ENCODE results near the gene MLN. TPM values are rescaled to one million over a fixed set of nuclear protein-coding genes. Genes with fewer than 3 reads are reported as not detected.

MLN gene
- total and polyA plus RNA-seq, 10 donors = not detected

DNA sequence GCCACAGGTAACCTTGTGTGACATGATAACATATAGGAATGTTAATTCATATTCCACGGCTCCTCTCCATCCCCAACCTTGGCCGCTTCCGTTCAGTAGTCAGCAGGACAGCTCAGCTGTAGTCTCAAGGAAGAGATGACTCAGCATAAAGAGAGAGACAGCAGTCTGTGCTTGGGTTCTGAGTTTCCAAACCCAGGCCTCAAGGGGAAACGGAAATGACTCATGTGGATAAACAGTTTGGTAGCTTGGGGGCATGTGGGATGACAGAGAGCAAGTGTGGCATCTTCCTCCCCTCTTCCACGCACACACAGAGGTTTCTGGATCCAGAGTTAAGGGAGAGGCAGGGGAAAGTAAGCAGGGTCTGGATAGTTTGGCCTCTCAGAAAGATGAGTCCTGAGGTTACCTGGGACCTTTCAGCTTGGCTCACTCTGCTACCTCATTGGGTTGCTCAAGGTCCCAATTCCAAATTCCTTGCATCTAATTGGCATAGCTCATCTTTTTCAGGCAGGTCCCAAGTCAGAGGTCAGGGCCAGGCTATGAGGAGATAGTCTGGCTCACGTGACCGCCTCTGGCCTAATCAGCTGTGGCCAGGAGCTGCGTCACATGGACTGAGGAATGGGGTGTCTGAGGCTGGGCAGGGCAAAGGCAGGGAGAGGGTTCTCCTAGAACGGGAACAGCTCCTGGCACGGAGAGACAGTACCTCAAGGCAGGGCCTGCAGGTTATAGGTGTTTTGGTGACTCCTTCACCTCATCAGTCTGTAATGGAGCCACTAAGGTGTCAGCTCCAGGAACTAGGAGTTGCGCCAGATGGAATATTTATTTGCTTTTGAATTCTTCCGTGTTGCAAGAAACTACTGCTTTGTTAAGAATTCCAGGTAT is 36.5 kb upstream of the MLN start:
- intact Hi-C loops (cut with DNase I; ENCODE audit: low total_unique reads) = no loop called here
- H3K27me3 ChIP-seq (replicated peaks in 1 of 7) = peaks cover 0 to under 1% (median 0%) of the 10 kb centered on the region in 7 donors
- peak overlapping the region; percentile 0 to 78 (median 70) for H3K27ac ChIP-seq
- DNase-seq = no peak
- no peak overlapping the region for H3K4me3 ChIP-seq
- no peaks in the 10 kb centered on the region for H3K36me3 ChIP-seq
- H3K4me1 ChIP-seq = peaks cover 16 to 41% (median 30%) of the 10 kb centered on the region in 6 donors
- H3K9me3 ChIP-seq = peaks cover 0 to 5% (median 0%) of the 10 kb centered on the region in 8 donors
- 35 to 54% (median 43%) methylated on average over 12 of the region's 12 CpGs for WGBS, 5 donors
- TF ChIP-seq POLR2AphosphoS5 (IDR thresholded peaks at IDR 0.05) (peak in 1 of 3 donors; percentile 80), POLR2A (IDR thresholded peaks at IDR 0.05) (no peak)

- no peaks in the 10 kb centered on the region for H3K27me3 ChIP-seq (replicated peaks in 1 of 7)
- 36 to 48% (median 38%) methylated on average over 11 of the region's 11 CpGs for WGBS, 5 donors
- no peaks in the 10 kb centered on the region for H3K36me3 ChIP-seq
- TF ChIP-seq POLR2AphosphoS5 (IDR thresholded peaks at IDR 0.05) (peak in 1 of 3 donors; percentile 27), POLR2A (IDR thresholded peaks at IDR 0.05) (no peak)
- intact Hi-C loops (cut with DNase I; ENCODE audit: low total_unique reads) = no loop called here
- peaks cover 16 to 41% (median 30%) of the 10 kb centered on the region in 6 donors for H3K4me1 ChIP-seq
- no peak for DNase-seq
- H3K9me3 ChIP-seq = peaks cover 0 to 5% (median 0%) of the 10 kb centered on the region in 8 donors
- no peak overlapping the region for H3K4me3 ChIP-seq
- H3K27ac ChIP-seq = peak overlapping the region; percentile 22 to 78 (median 70)
Observed at GRCh38 chr6:33839399-33840047, 35.7 kb upstream of the MLN start.

GRCh38 chr6:33838983-33839382 is 35.2 kb upstream of the MLN start:
- no peak for DNase-seq
- Histone ChIP-seq H3K4me1 (peaks cover 16 to 41% (median 30%) of the 10 kb centered on the region in 6 donors), H3K9me3 (peaks cover 0 to 5% (median 0%) of the 10 kb centered on the region in 8 donors), H3K27ac (peak overlapping the region in 5 of 8 donors; percentile 63 to 78 (median 77)), H3K4me3 (no peak overlapping the region), H3K27me3 (replicated peaks in 1 of 7) (no peaks in the 10 kb centered on the region), H3K36me3 (no peaks in the 10 kb centered on the region)
- 85 to 89% (median 87%) methylated on average over 10 of the region's 10 CpGs for WGBS, 5 donors
- TF ChIP-seq POLR2A (IDR thresholded peaks at IDR 0.05) (no peak), POLR2AphosphoS5 (IDR thresholded peaks at IDR 0.05) (no peak), CTCF (IDR thresholded peaks at IDR 0.05 in 8 of 11, conservative IDR thresholded peaks at IDR 0.05 in 3 of 11) (no peak)
- intact Hi-C loops (cut with DNase I; ENCODE audit: low total_unique reads) = no loop called here

DNA sequence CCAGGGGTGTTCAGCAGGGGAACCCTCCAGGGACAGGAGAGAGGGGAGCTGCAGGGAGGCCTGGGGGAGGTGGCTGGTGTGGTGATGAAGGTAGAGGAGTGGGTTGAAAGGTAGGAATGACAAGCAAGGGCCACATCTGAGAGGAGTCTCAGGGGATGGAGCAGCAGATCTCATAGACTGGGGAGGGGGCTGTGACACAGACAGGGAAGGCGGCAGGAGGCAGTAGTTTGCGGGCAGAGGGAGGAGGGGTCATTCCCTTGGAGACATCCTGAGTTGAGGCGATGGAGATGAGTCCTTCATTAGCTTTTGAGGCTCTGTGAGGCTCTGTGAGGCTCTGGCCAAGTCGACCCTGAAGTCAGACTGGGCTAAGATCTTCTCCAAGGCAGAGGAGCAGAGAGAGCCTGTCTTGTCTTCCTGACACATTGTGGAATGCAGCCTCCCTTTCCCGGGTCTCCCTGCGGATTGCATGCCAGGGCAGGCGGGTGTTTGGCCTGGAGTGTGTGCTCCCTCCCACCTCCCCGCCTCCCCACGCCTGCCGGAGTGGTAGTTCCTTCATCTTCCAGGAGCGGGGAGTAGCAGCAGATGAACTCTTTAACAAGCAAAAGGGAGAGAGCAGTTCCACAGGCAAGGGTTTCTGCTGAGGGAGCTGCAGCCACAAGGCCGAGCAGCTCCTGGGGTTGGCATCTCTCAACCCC is 34.3 kb upstream of the MLN start:
- Histone ChIP-seq H3K36me3 (no peaks in the 10 kb centered on the region), H3K27me3 (replicated peaks in 1 of 7) (no peaks in the 10 kb centered on the region), H3K4me3 (no peak overlapping the region), H3K9me3 (peaks cover 0 to 5% (median 0%) of the 10 kb centered on the region in 8 donors), H3K27ac (peak overlapping the region in 5 of 8 donors; percentile 14 to 78 (median 74)), H3K4me1 (peaks cover 16 to 41% (median 30%) of the 10 kb centered on the region in 6 donors)
- peak; percentile 36 to 64 (median 59) for TF ChIP-seq POLR2AphosphoS5 (IDR thresholded peaks at IDR 0.05)
- TF ChIP-seq CTCF (IDR thresholded peaks at IDR 0.05 in 8 of 11, conservative IDR thresholded peaks at IDR 0.05 in 3 of 11) = no peak
- intact Hi-C loops (cut with DNase I; ENCODE audit: low total_unique reads) = no loop called here
- no peak for DNase-seq
- WGBS, 5 donors = 68 to 81% (median 78%) methylated on average over 12 of the region's 12 CpGs
